HL-60 (cell line): ENCODE data around the gene SVBP.

Source experiments
- DNase-seq, 2 experiments: peaks; one replicate each; pipeline ENCODE4 v3.0.0-alpha.2; 2010 to 2020; ENCODE audit warnings: low read depth in 1 of 2, low spot score in 1 of 2
- H3K27ac ChIP-seq: fragments of 250-450 bp; sonication (Bioruptor Pico); replicated peaks from 2 replicates; pipeline ENCODE4 v1.5.1; 2020; ENCODE audit warnings: mild to moderate bottlenecking, moderate library complexity
- H3K27me3 ChIP-seq: fragments of 250-450 bp; sonication (Bioruptor Pico); 2 replicates; pipeline ENCODE4 v1.5.1; 2021; ENCODE audit warnings: mild to moderate bottlenecking, moderate library complexity; ENCODE audit not compliant: insufficient read depth, poor library complexity, severe bottlenecking
- H3K4me3 ChIP-seq: replicated peaks from 2 replicates; pipeline ENCODE4 v1.5.1; 2011; ENCODE audit warnings: mild to moderate bottlenecking, control low read depth, low read length; ENCODE audit not compliant: insufficient read depth
- CTCF ChIP-seq: IDR thresholded peaks from one replicate; pipeline ENCODE4 v1.5.1; 2011; ENCODE audit warnings: low read length, control low read depth, inconsistent platforms; ENCODE audit not compliant: insufficient read depth
- GABPA ChIP-seq: IDR thresholded peaks from 2 replicates; pipeline ENCODE4 v1.6.1; 2012; ENCODE audit warnings: low read depth
- POLR2AphosphoS5 ChIP-seq: IDR thresholded peaks from 2 replicates; pipeline ENCODE4 v1.6.1; 2012; ENCODE audit warnings: low read depth
- REST ChIP-seq: IDR thresholded peaks from 2 replicates; pipeline ENCODE4 v1.6.1; 2012; ENCODE audit warnings: low read depth; ENCODE audit not compliant: insufficient replicate concordance
- SPI1 ChIP-seq: IDR thresholded peaks from 2 replicates; pipeline ENCODE4 v1.6.1; 2012; ENCODE audit warnings: low read depth, mild to moderate bottlenecking, borderline replicate concordance

SVBP gene

GRCh38 chr1:42847111-42847595 lies 30.0 kb upstream of the SVBP start:
- TF ChIP-seq SPI1 (no peak), GABPA (no peak), REST (no peak), CTCF (no peak), POLR2AphosphoS5 (no peak)
- Histone ChIP-seq H3K4me3 (peak overlapping the region; percentile 94), H3K27ac (peak overlapping the region; percentile 70; the same call in 1 of the 2 replicates), H3K27me3 (no peaks in the 10 kb centered on the region)
- DNase-seq = no peak

DNA sequence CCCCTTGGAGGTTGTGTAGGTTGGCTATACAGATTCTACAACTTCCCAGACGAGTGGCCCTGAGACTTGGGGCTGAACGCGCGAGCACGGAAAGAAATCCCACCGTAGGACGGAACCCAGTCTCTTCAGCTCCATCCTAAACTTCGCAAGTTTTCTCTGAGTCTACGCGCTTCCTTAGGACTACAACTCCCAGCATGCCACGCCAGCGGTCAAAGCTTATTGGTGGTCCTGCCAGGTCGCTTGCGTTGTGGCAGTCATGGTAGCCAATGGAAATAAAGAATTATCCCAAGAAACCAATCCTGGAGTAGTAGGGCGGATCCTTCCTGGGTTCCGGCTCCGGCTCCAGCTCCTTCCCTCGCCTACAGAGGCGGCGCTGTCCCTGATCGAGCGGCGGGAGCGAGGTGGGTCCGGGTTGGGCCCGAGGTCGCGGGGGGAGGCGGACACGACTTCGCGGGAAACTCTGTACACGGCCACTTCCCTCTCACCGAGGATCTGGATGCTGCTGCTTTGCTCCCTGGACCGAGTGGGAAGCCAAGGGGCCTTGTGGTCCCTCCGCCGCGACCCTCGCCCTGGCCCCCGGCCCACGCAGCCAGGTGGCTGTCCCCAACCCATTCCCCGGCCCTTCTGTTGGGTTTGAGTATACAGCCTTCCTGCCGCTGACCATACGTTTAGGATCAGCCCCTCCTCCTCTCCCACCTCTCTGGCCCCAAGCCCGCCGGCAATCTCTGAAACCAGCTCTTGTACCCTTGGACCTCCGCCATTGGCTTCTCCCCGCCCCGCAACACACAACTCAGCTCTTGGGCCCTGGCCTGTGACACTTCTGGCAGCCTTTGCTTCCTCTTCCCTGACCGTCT lies 29.3 kb upstream of the SVBP start, which contains the start of gene ZNF691:
Gene ZNF691, plus strand, starts transcription at position 357 of the 854 bp plus-strand sequence. CDS start 3,046 bp downstream, outside the sequence.
- no peaks in the 10 kb centered on the region for H3K27me3 ChIP-seq
- DNase-seq = peak; percentile 91 to 97
- no peak for TF ChIP-seq SPI1
- peak; percentile 15 for TF ChIP-seq CTCF
- peak; percentile 88 for TF ChIP-seq POLR2AphosphoS5
- peak; percentile 89 for TF ChIP-seq GABPA
- no peak for TF ChIP-seq REST
- peak within 1 kb of the TSS; percentile 94 for H3K4me3 ChIP-seq
- peak within 1 kb of the TSS; percentile 70 for H3K27ac ChIP-seq

DNA sequence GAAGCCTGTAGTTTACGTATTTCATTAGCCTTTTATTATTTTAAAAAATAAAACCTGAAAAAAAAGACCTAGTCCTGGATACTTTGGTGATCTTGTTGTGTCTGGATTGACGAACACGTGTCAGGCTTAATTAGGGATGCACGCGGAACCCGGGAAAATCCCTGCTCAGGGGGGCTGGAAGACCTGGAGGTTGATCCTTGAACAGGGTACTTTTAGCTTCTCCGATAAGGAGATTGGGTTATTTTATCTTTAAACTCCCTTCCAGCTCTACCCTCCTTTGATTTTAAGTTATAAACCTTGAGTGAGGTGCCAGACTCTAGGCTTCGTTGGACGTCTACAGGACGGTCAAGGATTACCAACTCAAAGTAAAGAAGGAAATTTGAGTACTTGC lies 28.7 kb upstream of the SVBP start:
- Histone ChIP-seq H3K27me3 (no peaks in the 10 kb centered on the region), H3K27ac (no peak overlapping the region), H3K4me3 (peak overlapping the region; percentile 94)
- DNase-seq = no peak
- TF ChIP-seq GABPA = no peak
- TF ChIP-seq SPI1 = no peak
- no peak for TF ChIP-seq REST
- TF ChIP-seq POLR2AphosphoS5 = no peak
